Keratinocyte (primary cell): ENCODE results near the gene ITGA11.

Experiments
- EZH2 ChIP-seq: IDR thresholded peaks from one replicate; pipeline ENCODE4 v1.6.1; 2012; ENCODE audit warnings: inconsistent platforms, mild to moderate bottlenecking, low read length, moderate library complexity
- TF ChIP-seq, protein P1 (sequence below), 3 experiments: IDR thresholded peaks in 1 of 3; conservative IDR thresholded peaks in 1 of 3; optimal IDR thresholded peaks in 1 of 3; 2 replicates in 2 of 3; 3 replicates in 1 of 3; pipeline versions ENCODE3 to v1.5.1; 2011; ENCODE audit warnings: low read length in 3 of 3, mild to moderate bottlenecking in 3 of 3, moderate library complexity in 2 of 3, control low read depth in 1 of 3, inconsistent platforms in 1 of 3; ENCODE audit not compliant: insufficient read depth in 2 of 3; ENCODE audit errors: extremely low read depth in 1 of 3

DNA sequence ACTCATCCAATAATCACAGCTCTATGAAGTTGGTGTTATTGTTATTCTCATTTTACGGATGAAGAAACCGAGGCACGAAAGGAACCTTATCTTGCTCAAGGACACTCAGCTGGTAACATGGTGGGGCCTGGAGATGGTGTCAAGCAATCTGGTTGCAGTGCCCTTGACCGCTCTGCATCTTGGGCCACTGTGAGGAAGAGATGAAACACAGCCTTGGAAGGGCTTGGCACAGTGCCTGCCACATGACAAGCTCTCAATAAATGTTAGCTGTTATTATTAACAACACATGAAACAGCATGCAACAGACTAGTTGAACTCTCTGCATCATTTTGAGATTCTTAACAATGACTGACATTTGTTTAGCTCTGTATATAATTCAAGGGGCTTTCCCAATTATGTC lies 10.1 kb upstream of the ITGA11 start:
- TF ChIP-seq EZH2, result no peak
- TF ChIP-seq, protein P1, sequence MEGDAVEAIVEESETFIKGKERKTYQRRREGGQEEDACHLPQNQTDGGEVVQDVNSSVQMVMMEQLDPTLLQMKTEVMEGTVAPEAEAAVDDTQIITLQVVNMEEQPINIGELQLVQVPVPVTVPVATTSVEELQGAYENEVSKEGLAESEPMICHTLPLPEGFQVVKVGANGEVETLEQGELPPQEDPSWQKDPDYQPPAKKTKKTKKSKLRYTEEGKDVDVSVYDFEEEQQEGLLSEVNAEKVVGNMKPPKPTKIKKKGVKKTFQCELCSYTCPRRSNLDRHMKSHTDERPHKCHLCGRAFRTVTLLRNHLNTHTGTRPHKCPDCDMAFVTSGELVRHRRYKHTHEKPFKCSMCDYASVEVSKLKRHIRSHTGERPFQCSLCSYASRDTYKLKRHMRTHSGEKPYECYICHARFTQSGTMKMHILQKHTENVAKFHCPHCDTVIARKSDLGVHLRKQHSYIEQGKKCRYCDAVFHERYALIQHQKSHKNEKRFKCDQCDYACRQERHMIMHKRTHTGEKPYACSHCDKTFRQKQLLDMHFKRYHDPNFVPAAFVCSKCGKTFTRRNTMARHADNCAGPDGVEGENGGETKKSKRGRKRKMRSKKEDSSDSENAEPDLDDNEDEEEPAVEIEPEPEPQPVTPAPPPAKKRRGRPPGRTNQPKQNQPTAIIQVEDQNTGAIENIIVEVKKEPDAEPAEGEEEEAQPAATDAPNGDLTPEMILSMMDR (optimal IDR thresholded peaks at IDR 0.05 in 1 of 3, IDR thresholded peaks at IDR 0.05 in 1 of 3, conservative IDR thresholded peaks at IDR 0.05 in 1 of 3; ENCODE audit: extremely low read depth in 1 of 3, insufficient read depth in 2 of 3, low read length in 3 of 3), result no peak
